Measurements from ENCODE around the gene TLR8.
A peak's percentile ranks its signal among the peaks of the same experiment; 100 is the strongest.
"Not testable (repeated sequence)": the region's sequence is repeated elsewhere in the genome, so short reads cannot be mapped to it uniquely, and the experiment has no call there.

Gene TLR8

DNA sequence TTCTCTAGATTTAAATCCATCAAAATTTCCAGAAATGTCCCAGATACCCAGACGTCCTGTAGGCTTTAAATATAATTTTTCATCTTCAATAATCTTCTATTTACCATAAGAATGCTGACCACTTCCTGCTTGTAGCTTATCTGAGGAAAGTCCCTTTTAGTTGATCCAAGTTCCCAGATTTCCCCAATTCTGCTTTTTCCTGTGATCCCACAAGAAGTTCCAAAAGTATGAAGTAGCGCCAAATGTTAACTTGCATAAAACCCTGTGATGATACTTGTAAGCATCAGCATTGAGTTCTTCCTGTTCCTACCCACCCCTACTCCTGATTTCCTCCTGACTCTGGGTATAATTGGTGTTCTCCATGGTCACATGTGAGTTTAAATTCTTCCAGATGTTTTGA, 10.6 kb upstream of the TLR8 start:
- DNase-seq (ENCODE audit: insufficient read length, low spot score) (no peak), FAIRE-seq (no peak)

DNA sequence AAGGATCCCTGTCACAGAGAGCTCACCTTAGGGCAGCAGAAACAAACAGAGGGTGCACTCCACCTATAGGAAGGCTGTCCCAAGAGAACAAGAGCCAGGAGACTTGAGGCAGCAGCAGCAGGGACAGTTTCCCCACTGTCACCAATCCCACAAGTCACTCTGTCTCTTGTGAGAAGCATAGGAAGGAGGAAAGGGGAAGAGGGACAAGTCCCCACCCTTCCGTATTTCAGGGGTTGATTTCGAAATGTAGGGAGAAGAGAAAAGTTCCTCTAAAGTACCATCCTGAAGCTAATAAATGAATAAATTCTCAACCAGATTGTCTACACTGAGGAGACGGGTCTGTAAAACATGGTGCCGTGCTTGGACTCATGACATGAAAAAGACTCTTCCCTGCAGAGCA, 9.5 kb upstream of the TLR8 start:
- DNase-seq (ENCODE audit: insufficient read length, low spot score) (no peak), FAIRE-seq (no peak)

DNA sequence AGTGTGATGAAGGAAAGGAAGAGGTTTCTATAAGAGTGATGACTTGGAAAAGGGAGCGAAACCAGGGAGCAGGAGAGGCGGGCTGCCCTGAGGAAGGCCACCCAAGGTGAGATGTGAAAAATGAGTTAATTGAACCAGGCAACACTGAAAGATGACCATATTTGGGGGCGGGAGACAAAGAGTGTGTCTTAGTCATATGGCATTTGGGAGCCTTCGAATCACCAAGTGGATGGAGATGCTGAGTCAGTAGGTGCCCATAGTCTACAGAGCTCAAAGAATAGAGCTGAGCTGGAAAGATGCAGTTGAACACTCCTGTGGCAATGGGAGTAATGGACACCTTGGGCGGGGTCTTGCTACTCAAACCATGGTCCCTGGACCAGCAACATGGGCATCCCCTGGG, 8.3 kb upstream of the TLR8 start:
- FAIRE-seq: no peak

DNA sequence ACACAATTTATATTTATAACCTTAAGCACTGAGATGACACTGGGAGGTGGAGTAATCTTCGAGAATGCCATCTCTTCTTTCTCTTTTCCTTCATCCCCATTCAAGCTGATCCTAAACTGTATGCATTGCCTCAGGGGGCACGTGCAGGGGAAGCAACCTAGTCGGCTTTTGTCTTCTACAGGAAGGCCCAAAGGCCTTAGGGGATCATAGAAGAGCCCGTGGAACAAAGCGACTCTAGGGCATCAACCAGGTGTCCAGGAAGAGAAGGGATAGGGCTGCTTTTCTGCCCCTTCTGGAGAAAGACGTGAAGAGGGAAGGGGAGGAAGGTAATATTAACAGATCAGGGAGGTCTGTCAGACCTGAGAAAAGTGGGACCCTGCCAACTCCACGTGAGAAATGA, 6.9 kb upstream of the TLR8 start:
- FAIRE-seq (no peak), DNase-seq (ENCODE audit: insufficient read length, low spot score) (no peak)

More for the DNA sequence above, 8.3 kb upstream of the TLR8 start:
- DNase-seq (ENCODE audit: insufficient read length, low spot score): no peak

DNA sequence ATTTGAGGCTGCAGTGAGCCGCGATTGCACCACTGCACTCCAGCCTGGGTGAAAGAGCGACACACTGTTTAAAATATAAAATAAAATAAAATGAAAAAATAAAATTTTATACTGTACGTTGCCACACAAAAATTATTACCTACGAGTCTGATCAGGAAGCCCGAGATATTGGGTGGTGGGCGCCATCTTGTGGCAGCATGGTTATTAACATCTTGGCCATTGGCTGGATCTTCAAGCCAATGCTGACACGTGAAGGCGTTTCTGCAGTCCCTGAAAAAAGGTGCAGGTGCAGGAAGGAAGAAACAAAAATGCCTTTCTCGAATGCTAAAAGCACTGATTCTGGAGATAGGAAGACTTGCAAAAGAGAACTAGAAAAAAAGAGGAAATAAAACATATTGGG, 4.9 kb upstream of the TLR8 start:
- FAIRE-seq: no peak
- DNase-seq (ENCODE audit: insufficient read length, low spot score): peak; percentile 67

DNA sequence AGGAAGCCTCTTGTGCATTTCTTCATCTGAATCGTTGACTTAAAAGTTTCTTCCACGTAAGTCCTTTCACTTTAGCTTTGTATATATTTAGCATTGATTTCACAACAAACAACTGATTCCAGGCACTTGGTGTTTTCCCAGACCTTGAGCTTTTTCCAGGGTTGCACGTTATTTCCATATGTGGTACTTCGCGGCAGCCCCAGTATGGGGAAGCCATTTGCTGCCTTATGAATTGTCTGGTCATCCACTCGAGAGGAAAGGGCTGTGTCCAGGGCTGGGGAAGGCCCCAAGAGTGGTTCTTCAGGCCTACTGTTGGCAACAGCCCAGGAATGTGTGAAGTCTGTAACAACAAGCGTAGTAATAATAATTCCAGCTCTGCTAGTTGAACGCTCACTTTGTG, 2.8 kb upstream of the TLR8 start:
- FAIRE-seq: no peak
- DNase-seq (ENCODE audit: insufficient read length, low spot score): no peak

DNA sequence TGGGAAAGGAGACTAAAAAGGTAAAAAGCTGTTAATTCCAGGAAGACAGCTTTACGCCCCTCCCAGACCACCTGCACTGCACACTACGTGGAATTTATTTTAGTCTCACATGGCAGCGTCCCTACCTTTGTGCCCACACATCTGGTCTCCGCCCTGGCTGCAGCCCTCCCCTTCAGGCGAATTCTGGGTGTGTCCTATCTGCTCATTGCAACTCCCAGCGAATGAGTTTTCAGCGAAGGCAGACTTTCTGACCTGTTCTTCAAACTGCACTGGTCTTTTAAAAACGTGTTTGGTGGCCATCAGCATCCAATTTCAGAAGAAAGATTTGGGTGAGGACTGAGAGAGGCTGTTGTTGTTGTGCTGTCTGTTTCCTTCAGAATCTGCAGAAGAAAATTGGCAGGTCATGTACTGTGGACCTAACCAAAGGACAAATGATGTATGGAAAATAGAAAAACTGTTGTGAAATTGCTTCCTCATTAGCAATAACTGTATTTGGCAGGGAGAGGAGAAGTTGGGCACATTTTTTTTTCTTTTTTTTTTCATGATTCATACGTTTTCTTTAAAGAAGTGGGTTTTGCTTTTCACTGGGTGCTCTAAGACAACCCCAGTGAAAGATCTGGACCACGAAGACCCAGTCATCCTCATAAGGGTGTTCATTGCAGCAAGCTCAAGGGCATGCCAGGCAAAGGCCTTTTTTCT, 4.2 kb downstream of the TLR8 start:
- DNase-seq (ENCODE audit: insufficient read length, low spot score): no peak
- no peak for FAIRE-seq

DNA sequence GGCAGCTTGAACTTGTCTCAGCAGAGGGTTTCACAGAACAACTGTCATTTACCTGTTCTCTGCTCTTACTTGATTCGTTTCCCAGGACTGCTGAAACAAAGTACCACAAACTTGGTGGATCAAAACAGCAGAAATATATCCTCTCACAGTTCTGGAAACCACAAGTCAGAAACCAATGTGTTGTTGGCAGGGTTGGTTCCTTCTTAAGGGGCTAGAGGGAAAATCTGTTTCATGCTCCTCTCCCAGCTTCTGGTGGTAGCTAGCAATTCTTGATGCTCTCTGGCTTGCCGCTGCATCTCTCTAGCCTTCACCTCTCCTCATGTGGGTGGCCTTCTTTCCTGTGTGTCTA, 4.7 kb downstream of the TLR8 start:
- no peak for DNase-seq (ENCODE audit: insufficient read length, low spot score)
- no peak for FAIRE-seq

DNA sequence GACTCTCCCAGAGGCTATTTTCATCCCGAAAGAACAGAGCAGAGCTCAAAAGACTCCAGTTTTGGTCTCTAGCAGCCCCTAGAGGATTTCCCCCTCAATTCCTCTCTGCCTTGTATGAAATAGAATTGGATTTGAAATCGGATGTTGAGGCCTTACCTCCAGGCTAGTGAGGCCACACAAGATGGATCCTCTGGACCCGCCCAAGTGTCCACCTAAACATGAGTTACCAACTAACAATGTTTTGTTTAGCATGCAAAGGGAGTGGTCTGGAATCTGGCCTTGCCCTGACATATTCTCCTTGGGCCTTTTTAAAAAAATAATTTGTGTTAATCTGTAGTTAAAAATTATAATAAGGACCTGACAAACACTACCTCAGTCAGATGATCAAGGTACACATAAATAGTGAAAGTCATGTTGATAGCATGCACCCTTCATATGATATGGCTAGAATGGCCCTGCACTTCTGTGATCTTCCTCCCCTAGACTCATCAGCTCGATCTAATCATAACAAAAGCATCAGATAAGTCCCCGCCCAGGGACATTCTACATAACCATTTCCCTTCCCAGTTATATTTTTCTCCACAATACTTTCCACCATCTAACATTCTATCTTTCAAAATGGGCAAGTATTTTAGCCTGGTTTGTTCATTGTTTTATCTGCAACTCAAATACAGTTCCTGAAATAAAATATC, 6.5 kb downstream of the TLR8 start:
- FAIRE-seq: no peak
- DNase-seq (ENCODE audit: insufficient read length, low spot score): no peak

DNA sequence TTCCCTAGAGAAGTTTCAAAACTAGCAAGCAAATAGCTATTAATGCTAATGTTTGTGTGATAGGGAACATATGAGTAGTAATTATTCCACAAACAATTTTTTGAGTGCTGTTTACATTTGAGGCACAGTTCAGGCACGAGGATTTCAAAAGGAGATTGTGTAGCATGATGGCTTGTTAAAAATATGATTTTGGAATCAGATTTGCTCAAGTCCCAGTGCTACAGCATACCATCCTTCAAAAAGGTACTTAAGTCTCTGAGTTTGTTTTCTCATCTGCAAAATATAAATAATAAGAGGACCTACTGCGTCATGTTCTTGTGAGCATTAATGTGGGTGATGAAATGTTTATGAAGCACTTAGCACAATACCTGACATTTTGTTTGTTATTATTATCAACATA, 11.3 kb downstream of the TLR8 start:
- DNase-seq (ENCODE audit: insufficient read length, low spot score) (no peak), FAIRE-seq (no peak)

DNA sequence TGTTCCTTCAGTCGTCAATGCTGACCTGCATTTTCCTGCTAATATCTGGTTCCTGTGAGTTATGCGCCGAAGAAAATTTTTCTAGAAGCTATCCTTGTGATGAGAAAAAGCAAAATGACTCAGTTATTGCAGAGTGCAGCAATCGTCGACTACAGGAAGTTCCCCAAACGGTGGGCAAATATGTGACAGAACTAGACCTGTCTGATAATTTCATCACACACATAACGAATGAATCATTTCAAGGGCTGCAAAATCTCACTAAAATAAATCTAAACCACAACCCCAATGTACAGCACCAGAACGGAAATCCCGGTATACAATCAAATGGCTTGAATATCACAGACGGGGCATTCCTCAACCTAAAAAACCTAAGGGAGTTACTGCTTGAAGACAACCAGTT, 12.6 kb downstream of the TLR8 start:
- no peak for DNase-seq (ENCODE audit: insufficient read length, low spot score)
- no peak for FAIRE-seq

DNA sequence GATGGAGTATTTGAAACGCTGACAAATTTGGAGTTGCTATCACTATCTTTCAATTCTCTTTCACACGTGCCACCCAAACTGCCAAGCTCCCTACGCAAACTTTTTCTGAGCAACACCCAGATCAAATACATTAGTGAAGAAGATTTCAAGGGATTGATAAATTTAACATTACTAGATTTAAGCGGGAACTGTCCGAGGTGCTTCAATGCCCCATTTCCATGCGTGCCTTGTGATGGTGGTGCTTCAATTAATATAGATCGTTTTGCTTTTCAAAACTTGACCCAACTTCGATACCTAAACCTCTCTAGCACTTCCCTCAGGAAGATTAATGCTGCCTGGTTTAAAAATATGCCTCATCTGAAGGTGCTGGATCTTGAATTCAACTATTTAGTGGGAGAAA, 13.2 kb downstream of the TLR8 start:
- FAIRE-seq: no peak

DNA sequence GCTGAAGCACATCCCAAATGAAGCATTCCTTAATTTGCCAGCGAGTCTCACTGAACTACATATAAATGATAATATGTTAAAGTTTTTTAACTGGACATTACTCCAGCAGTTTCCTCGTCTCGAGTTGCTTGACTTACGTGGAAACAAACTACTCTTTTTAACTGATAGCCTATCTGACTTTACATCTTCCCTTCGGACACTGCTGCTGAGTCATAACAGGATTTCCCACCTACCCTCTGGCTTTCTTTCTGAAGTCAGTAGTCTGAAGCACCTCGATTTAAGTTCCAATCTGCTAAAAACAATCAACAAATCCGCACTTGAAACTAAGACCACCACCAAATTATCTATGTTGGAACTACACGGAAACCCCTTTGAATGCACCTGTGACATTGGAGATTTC, 14.6 kb downstream of the TLR8 start:
- DNase-seq (ENCODE audit: insufficient read length, low spot score) (no peak), FAIRE-seq (no peak)

More for the DNA sequence above, 13.2 kb downstream of the TLR8 start:
- no peak for DNase-seq (ENCODE audit: insufficient read length, low spot score)

DNA sequence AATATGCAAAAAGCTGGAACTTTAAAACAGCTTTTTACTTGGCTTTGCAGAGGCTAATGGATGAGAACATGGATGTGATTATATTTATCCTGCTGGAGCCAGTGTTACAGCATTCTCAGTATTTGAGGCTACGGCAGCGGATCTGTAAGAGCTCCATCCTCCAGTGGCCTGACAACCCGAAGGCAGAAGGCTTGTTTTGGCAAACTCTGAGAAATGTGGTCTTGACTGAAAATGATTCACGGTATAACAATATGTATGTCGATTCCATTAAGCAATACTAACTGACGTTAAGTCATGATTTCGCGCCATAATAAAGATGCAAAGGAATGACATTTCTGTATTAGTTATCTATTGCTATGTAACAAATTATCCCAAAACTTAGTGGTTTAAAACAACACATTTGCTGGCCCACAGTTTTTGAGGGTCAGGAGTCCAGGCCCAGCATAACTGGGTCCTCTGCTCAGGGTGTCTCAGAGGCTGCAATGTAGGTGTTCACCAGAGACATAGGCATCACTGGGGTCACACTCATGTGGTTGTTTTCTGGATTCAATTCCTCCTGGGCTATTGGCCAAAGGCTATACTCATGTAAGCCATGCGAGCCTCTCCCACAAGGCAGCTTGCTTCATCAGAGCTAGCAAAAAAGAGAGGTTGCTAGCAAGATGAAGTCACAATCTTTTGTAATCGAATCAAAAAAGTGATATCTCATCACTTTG, 15.6 kb downstream of the TLR8 start:
- DNase-seq (ENCODE audit: insufficient read length, low spot score) (no peak), FAIRE-seq (no peak)

DNA sequence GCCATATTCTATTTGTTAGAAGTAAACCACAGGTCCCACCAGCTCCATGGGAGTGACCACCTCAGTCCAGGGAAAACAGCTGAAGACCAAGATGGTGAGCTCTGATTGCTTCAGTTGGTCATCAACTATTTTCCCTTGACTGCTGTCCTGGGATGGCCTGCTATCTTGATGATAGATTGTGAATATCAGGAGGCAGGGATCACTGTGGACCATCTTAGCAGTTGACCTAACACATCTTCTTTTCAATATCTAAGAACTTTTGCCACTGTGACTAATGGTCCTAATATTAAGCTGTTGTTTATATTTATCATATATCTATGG, 16.1 kb downstream of the TLR8 start:
- DNase-seq (ENCODE audit: insufficient read length, low spot score) (no peak), FAIRE-seq (no peak)

DNA sequence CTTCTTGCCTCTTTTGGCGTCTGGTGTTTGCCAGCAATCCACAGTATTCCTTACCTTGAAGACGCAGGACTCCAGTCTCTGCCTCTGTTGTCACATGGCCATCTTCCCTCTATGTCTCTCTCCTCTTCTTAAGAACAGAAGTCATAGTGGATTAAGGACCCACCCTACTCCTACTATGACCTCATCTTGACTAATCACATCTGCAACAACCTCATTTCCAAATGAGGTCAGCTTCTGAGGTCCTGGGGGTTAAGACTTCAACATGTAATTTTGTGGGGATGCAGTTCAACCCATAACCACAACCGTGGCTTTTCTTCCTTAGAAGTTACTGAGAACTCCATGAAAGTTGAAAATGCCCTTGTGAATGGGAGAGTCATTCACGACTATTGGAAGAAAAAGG, 23.3 kb downstream of the TLR8 start:
- DNase-seq (ENCODE audit: insufficient read length, low spot score): no peak
- FAIRE-seq: no peak

DNA sequence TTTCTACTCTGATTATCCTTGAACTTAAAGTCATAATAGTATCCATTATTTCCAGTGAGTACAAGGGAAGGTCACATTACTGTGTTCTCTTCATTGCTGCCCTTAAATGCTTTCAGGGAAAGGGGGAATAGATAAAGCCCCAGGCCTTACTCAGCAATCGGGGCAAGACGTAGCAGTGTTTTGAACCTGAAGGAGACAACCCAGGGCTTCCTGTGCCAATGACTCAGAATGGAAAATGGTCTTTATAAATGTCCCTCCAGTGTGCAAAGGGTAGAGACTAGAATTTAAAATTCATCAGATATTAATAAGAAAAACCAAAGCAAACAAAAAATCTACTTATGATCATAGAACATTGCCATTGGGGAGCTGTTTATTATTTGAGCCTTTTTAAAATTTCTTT, 23.7 kb downstream of the TLR8 start:
- no peak for FAIRE-seq
- no peak for DNase-seq (ENCODE audit: insufficient read length, low spot score)

DNA sequence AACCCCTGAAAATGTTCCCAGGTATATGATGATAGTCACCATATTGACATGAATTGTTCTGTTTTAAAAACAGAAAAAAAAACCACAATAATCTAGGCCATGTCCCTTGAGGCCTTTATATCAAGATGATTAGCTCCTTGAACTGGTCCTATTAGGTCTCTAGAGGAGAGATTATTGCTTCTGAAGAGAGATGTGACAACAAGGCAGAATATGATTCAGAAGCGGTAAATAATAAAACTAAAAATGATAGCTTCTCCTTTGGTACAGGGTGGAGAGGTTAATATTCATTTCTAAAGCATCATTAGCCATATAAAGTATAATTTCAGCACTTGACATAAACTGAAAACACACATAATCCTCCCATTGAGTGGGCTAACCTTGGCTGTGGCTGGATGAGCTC, 25.8 kb downstream of the TLR8 start:
- DNase-seq (ENCODE audit: insufficient read length, low spot score) (no peak), FAIRE-seq (no peak)

DNA sequence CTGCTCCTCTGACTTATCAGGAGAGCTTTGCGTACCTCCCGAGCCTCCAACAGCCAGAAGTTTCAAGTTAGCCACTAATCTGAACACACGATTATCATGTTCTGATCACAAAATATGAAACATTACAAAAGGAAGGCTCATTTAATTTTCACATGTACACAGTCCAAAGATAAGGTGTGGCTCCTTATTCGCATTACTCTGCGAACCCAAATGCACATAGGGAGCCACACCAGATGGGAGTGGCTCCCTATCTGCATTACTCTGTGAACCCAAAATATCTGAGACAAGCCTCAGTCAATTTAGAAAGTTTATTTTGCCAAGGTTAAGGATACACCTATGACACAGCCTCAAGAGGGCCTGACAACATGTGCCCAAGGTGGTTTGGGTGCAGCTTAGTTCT, 28.4 kb downstream of the TLR8 start:
- FAIRE-seq: no peak
- no peak for DNase-seq (ENCODE audit: insufficient read length, low spot score)

DNA sequence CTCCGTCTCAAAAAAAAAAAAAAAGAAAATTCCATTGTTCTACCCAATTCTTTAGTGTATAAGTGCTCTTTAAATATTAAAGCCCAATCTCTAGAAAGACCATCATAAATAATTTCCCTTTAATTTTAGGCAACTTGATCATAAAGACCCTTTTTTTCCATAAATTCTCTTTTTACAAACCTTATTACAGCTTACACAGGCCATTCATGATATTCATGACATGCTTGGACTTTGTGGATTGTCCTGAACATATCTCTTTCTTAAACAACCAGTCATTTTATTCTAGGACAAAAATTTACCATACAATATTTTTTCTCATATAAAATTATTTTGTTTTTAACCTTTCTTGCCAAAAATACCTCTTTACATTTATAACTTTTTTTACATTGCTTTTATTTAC, 30.5 kb downstream of the TLR8 start:
- FAIRE-seq (no peak), DNase-seq (ENCODE audit: insufficient read length, low spot score) (no peak)

DNA sequence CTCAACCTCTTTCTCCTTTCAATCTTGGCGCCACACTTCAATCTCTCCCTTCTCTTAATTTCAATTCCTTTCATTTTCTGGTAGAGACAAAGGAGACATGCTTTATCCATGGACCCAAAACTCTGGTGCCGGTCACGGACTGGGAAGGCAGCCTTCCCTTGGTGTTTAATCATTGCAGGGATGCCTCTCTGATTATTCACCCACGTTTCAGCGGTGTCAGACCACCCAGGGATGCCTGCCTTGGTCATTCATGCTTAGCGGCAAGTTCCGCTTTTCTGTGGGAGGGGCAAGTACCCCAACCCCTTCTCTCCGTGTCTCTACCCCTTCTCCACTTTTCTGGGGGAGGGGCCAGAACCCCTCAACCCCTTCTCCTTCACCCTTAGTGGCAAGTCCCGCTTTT, 34.1 kb downstream of the TLR8 start:
- FAIRE-seq; DNase-seq (ENCODE audit: insufficient read length, low spot score): not testable (repeated sequence)

DNA sequence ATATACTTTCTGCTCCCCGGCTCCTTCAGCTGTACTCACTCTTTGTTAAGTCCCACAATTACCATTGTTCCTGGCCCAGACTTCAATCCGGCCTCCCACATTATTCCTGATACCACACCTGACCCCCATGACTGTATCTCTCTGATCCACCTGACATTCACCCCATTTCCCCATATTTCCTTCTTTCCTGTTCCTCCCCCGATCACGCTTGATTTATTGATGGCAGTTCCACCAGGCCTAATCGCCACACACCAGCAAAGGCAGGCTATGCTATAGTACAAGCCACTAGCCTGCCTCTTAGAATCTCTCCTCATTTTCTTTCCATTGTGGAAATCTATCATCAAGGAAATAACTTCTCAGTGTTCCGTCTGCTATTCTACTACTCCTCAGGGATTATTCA, 37.2 kb downstream of the TLR8 start:
- FAIRE-seq; DNase-seq (ENCODE audit: insufficient read length, low spot score): not testable (repeated sequence)
